Measurements from ENCODE around the gene USP17L20. TPM values are rescaled to one million over a fixed set of nuclear protein-coding genes. Genes with fewer than 3 reads are reported as not detected.
"Not testable (repeated sequence)": the region's sequence is repeated elsewhere in the genome, so short reads cannot be mapped to it uniquely, and the experiment has no call there.

The USP17L20 gene, protein sequence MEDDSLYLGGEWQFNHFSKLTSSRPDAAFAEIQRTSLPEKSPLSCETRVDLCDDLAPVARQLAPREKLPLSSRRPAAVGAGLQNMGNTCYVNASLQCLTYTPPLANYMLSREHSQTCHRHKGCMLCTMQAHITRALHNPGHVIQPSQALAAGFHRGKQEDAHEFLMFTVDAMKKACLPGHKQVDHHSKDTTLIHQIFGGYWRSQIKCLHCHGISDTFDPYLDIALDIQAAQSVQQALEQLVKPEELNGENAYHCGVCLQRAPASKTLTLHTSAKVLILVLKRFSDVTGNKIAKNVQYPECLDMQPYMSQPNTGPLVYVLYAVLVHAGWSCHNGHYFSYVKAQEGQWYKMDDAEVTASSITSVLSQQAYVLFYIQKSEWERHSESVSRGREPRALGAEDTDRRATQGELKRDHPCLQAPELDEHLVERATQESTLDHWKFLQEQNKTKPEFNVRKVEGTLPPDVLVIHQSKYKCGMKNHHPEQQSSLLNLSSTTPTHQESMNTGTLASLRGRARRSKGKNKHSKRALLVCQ
- total RNA-seq: not detected in 2 replicates

GRCh38 chr4:9257824-9258223 is at the start of gene USP17L20:
Gene USP17L20 (plus strand): TSS chr4:9258124. CDS start chr4:9258124, 0 bp downstream.
- not testable (repeated sequence) for DNase-seq (ENCODE audit: low read depth in 2 of 2)

- DNase-seq (ENCODE audit: low read depth in 2 of 2): not testable (repeated sequence)
Measured at GRCh38 chr4:9210357-9210756, 47.6 kb upstream of the USP17L20 start, which contains the start of gene USP17L10. Gene USP17L10 (plus strand): TSS chr4:9210657. CDS start chr4:9210657, 0 bp downstream.

- not testable (repeated sequence) for DNase-seq (ENCODE audit: low read depth in 2 of 2)
Measured at GRCh38 chr4:9214701-9215100, 43.2 kb upstream of the USP17L20 start.

- not testable (repeated sequence) for DNase-seq (ENCODE audit: low read depth in 2 of 2)
Measured at GRCh38 chr4:9215105-9215504, 42.8 kb upstream of the USP17L20 start, which contains the start of gene USP17L11. Gene USP17L11 (plus strand): TSS chr4:9215405. CDS start chr4:9215405, 0 bp downstream.

DNA sequence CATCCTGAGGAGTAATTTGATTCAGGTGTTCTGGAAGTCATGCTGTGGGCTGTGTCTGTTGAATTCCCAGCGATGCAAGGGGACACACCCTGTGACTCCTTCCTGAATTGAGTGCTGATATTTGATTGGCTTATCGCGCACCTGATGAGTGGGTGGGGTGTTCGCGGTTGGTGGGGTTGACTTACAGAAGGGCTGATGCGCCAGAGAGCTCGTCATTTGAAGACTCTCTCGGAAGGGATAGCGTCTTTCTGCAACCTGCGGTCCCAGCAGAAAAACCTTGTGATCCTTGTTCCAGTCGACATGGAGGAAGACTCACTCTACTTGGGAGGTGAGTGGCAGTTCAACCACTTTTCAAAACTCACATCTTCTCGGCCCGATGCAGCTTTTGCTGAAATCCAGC is 38.1 kb upstream of the USP17L20 start, which contains the start of gene USP17L12:
TSS of gene USP17L12 (plus strand) at position 301 of the 400 bp plus-strand sequence. CDS start at position 301, 0 bp downstream.
- DNase-seq (ENCODE audit: low read depth in 2 of 2): not testable (repeated sequence)

GRCh38 chr4:9224596-9224995 is 33.3 kb upstream of the USP17L20 start, which contains the start of gene USP17L13:
Gene USP17L13 (plus strand): TSS chr4:9224896. CDS start chr4:9224896, 0 bp downstream.
- not testable (repeated sequence) for DNase-seq (ENCODE audit: low read depth in 2 of 2)

- not testable (repeated sequence) for DNase-seq (ENCODE audit: low read depth in 2 of 2)
Measured at GRCh38 chr4:9230249-9230648, 27.7 kb upstream of the USP17L20 start.

- not testable (repeated sequence) for DNase-seq (ENCODE audit: low read depth in 2 of 2)
Measured at GRCh38 chr4:9234085-9234484, 23.8 kb upstream of the USP17L20 start, which contains the start of gene USP17L15. Gene USP17L15 (plus strand): TSS chr4:9234385. CDS start chr4:9234385, 0 bp downstream.

DNA sequence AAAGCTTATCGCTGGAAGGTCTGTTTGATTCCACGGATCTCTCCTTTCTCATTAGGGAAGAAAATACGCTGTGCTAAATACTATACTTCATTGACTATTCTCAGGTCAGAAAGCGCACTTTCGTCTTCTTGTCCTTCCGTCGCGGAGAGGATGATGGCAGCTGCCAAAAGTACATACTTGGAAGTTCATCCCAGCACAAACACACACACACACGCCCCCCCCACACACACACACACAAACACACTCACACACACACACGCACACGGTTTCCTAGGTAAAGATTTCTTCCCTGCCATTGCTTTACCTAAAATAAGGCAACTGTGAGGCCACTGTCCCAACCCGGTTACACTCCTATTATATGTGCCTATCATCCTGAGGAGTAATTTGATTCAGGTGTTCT is 19.5 kb upstream of the USP17L20 start:
- DNase-seq (ENCODE audit: low read depth in 2 of 2): not testable (repeated sequence)

DNA sequence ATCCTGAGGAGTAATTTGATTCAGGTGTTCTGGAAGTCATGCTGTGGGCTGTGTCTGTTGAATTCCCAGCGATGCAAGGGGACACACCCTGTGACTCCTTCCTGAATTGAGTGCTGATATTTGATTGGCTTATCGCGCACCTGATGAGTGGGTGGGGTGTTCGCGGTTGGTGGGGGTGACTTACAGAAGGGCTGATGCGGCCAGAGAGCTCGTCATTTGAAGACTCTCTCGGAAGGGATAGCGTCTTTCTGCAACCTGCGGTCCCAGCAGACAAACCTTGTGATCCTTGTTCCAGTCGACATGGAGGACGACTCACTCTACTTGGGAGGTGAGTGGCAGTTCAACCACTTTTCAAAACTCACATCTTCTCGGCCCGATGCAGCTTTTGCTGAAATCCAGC is 14.3 kb upstream of the USP17L20 start, which contains the start of gene USP17L17:
TSS of gene USP17L17 (plus strand) at position 301 of the 400 bp plus-strand sequence. CDS start at position 301, 0 bp downstream.
- DNase-seq (ENCODE audit: low read depth in 2 of 2): not testable (repeated sequence)

- DNase-seq (ENCODE audit: low read depth in 2 of 2): not testable (repeated sequence)
Measured at GRCh38 chr4:9247953-9248680, 9.8 kb upstream of the USP17L20 start, which contains the start of gene USP17L18. Gene USP17L18 (plus strand): TSS chr4:9248630. CDS start chr4:9248630, 0 bp downstream.

GRCh38 chr4:9253078-9253477 is 4.8 kb upstream of the USP17L20 start, which contains the start of gene USP17L19:
Gene USP17L19 (plus strand): TSS chr4:9253378. CDS start chr4:9253378, 0 bp downstream.
- not testable (repeated sequence) for DNase-seq (ENCODE audit: low read depth in 2 of 2)

- DNase-seq (ENCODE audit: low read depth in 2 of 2): not testable (repeated sequence)
Measured at GRCh38 chr4:9262572-9262971, 4.6 kb downstream of the USP17L20 start, which contains the start of gene USP17L21. Gene USP17L21 (plus strand): TSS chr4:9262872. CDS start chr4:9262872, 0 bp downstream.

GRCh38 chr4:9267319-9267718 is 9.4 kb downstream of the USP17L20 start, which contains the start of gene USP17L22:
Gene USP17L22 (plus strand): TSS chr4:9267619. CDS start chr4:9267619, 0 bp downstream.
- not testable (repeated sequence) for DNase-seq (ENCODE audit: low read depth in 2 of 2)

DNA sequence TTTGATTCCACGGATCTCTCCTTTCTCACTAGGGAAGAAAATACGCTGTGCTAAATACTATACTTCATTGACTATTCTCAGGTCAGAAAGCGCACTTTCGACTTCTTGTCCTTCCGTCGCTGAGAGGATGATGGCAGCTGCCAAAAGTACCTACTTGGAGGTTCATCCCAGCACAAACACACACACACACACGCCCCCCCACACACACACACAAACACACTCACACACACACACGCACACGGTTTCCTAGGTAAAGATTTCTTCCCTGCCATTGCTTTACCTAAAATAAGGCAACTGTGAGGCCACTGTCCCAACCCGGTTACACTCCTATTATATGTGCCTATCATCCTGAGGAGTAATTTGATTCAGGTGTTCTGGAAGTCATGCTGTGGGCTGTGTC is 13.8 kb downstream of the USP17L20 start:
- not testable (repeated sequence) for DNase-seq (ENCODE audit: low read depth in 2 of 2)

Other genes starting within 250 kb of the USP17L20 start
- gene FAM90A26, start 87.7 kb upstream of the USP17L20 start, total RNA-seq: not detected in 2 replicates
- gene USP17L10, start 47.5 kb upstream of the USP17L20 start, total RNA-seq: not detected in 2 replicates
- gene USP17L11, start 42.7 kb upstream of the USP17L20 start, total RNA-seq: not detected in 2 replicates
- not detected in 2 replicates for gene USP17L12, start 38.0 kb upstream of the USP17L20 start, total RNA-seq
- not detected in 2 replicates for gene USP17L13, start 33.2 kb upstream of the USP17L20 start, total RNA-seq
- gene USP17L15, start 23.7 kb upstream of the USP17L20 start, total RNA-seq: not detected in 2 replicates
- not detected in 2 replicates for gene USP17L17, start 14.2 kb upstream of the USP17L20 start, total RNA-seq
- gene USP17L18, start 9.5 kb upstream of the USP17L20 start, total RNA-seq: not detected in 2 replicates
- not detected in 2 replicates for gene USP17L19, start 4.7 kb upstream of the USP17L20 start, total RNA-seq
- not detected in 2 replicates for gene USP17L21, start 4.7 kb downstream of the USP17L20 start, total RNA-seq
- gene USP17L22, start 9.5 kb downstream of the USP17L20 start, total RNA-seq: not detected in 2 replicates
- gene USP17L24, start 67.0 kb downstream of the USP17L20 start, total RNA-seq: not detected in 2 replicates
- gene USP17L25, start 71.8 kb downstream of the USP17L20 start, total RNA-seq: not detected in 2 replicates
- not detected in 2 replicates for gene USP17L26, start 76.5 kb downstream of the USP17L20 start, total RNA-seq
- not detected in 2 replicates for gene USP17L5, start 81.3 kb downstream of the USP17L20 start, total RNA-seq
- gene USP17L27, start 86.0 kb downstream of the USP17L20 start, total RNA-seq: not detected in 2 replicates
- gene USP17L28, start 90.8 kb downstream of the USP17L20 start, total RNA-seq: not detected in 2 replicates
- gene USP17L29, start 95.5 kb downstream of the USP17L20 start, total RNA-seq: not detected in 2 replicates
- gene USP17L30, start 105.0 kb downstream of the USP17L20 start, total RNA-seq: not detected in 2 replicates
- gene DEFB131A, start 186.3 kb downstream of the USP17L20 start, total RNA-seq: not detected in 2 replicates